Heart left ventricle (tissue), 13 donors: ENCODE measurements around the gene ADAMTSL1.

Experiments
- CTCF ChIP-seq, 12 donors: fragments of 200-600 bp; sonication (generic) in 4 of 12; IDR thresholded peaks; one replicate each; pipeline versions ENCODE4 v1.5.0 to v1.8.0; 2018 to 2022; ENCODE audit warnings: antibody characterized with exemption in 12 of 12, mild to moderate bottlenecking in 5 of 12
- POLR2A ChIP-seq, 2 donors: fragments of 450-650 bp; IDR thresholded peaks; one replicate each; pipeline ENCODE4 v1.6.1; 2017; ENCODE audit warnings: antibody characterized with exemption in 2 of 2, mild to moderate bottlenecking in 2 of 2, moderate library complexity in 2 of 2
- donor health status: ischemic (EF 13 %, LVEDD 7.1; RV severe dilation, severe dysfunction).
- donor health status: DM: no; HTN: yes; CAD: no.
- donor health status: DM: no; HTN: no; CAD: no.
- donor health status: ischemic (EF 25% LVEDD 6.9; RV normal size, moderate dysfunction).
- donor health status: ischemic (EF 25% LVEDD 5.7; RV mildly dilated, moderate dysfunction).
- donor health status: ischemic (EF 35%, LVEDD 5.7; RV mildly dilated, moderate dysfunction).
- donor health status: nonischemic (EF 11% LVEDD 7.7; RV severe dilation, severe dysfunction).
- donor health status: DM: yes; HTN: yes; CAD: no.
- donor health status: PGD.
- donor health status: ischemic (EF 29% LVEDD 5.4; RV normal size, mild dysfunction).
- donor health status: nonischemic (EF 23%, LVEDD 6.1; RV moderate dilation, normal function).

DNA sequence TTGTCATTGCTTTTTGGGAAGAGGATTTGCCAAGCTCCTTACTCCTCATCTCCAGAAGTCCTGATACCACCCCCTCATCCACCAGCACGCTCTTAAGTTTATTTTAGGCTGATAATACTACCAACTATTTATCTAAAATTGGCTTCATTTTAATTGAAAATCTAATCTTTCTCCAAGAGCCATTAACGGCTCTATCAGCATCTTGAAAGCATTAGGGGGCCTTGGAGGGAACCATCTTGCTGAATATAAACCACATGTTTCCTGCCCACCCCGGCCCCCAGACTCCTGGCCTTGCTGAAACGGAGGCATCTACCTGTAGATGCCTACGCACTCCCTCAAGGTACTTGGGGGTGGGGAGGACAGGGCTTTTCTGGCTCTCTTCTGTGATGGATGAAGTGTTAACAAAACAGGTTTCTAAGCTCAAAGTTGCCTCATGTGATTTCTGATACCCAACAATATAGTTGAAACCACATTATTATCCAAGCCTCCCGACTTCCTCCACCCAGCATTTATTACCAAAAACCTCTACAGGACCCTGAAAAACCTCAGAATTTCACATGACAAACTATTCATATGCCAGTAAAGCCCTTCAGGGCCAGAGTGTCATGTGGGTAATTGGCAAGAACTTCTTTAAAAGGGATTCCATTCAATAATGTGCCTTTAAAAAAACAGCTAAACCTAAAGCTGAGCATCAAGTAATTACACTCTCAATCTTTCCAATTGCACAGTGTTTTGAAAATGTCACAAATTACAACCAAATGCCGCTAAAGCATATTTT is 462.3 kb downstream of the ADAMTSL1 start:
- TF ChIP-seq CTCF (IDR thresholded peaks at IDR 0.05), result no peak
- TF ChIP-seq POLR2A (IDR thresholded peaks at IDR 0.05), result no peak
